Keratinocyte (primary cell): ENCODE measurements around the gene SF3B4. TPM values are rescaled to one million over a fixed set of nuclear protein-coding genes. Genes with fewer than 3 reads are reported as not detected.

ENCODE experiments used
- DNase-seq: peaks from one replicate; pipeline ENCODE4 v3.0.0-alpha.2; 2011; ENCODE audit warnings: low read depth, missing footprints, low spot score
- FAIRE-seq: peaks from 2 replicates; lab custom pipeline; 2011; peaks lifted over from hg19 to GRCh38; lab: Jason Lieb, UNC
- H2AFZ ChIP-seq: 2 replicates; pipeline ENCODE4 v1.6.0; 2012; ENCODE audit warnings: low read length, control low read depth, inconsistent platforms; ENCODE audit not compliant: control insufficient read depth
- H3K27ac ChIP-seq: 2 replicates; pipeline ENCODE4 v1.5.1; 2011; ENCODE audit warnings: low read length; ENCODE audit not compliant: control insufficient read depth, insufficient read depth
- H3K27me3 ChIP-seq: 3 replicates; pipeline ENCODE4 v1.6.0; 2011; ENCODE audit warnings: low read length; ENCODE audit not compliant: control insufficient read depth, insufficient read depth; ENCODE audit errors: extremely low read depth
- H3K36me3 ChIP-seq, 2 experiments: 2 replicates in 1 of 2; 3 replicates in 1 of 2; pipeline ENCODE4 v1.5.1; 2011; ENCODE audit warnings: low read length in 2 of 2, mild to moderate bottlenecking in 1 of 2; ENCODE audit not compliant: control insufficient read depth in 2 of 2, insufficient read depth in 2 of 2; ENCODE audit errors: extremely low read depth in 1 of 2
- H3K4me1 ChIP-seq: 3 replicates; pipeline ENCODE4 v1.5.1; 2011; ENCODE audit warnings: low read length; ENCODE audit not compliant: control insufficient read depth, insufficient read depth; ENCODE audit errors: extremely low read depth
- H3K4me2 ChIP-seq: 3 replicates; pipeline ENCODE4 v1.6.0; 2011; ENCODE audit warnings: low read depth, low read length; ENCODE audit not compliant: control insufficient read depth, insufficient read depth; ENCODE audit errors: extremely low read depth
- H3K4me3 ChIP-seq, 3 experiments: fragments of 200-600 bp in 1 of 3; sonication (generic) in 1 of 3; 2 replicates in 2 of 3; 3 replicates in 1 of 3; pipeline ENCODE4 v1.5.1; 2011 to 2016; ENCODE audit warnings: low read length in 3 of 3, mild to moderate bottlenecking in 3 of 3, control low read depth in 2 of 3, inconsistent platforms in 1 of 3, low read depth in 1 of 3, mixed read lengths in 1 of 3, mixed run types in 1 of 3, moderate library complexity in 1 of 3; ENCODE audit not compliant: control insufficient read depth in 2 of 3, insufficient read depth in 2 of 3; ENCODE audit errors: extremely low read depth in 1 of 3
- H3K79me2 ChIP-seq: 2 replicates; pipeline ENCODE4 v1.6.0; 2012; ENCODE audit warnings: low read length; ENCODE audit not compliant: control insufficient read depth, insufficient read depth
- H3K9ac ChIP-seq: 3 replicates; pipeline ENCODE4 v1.6.0; 2011; ENCODE audit warnings: low read length; ENCODE audit not compliant: control insufficient read depth, insufficient read depth; ENCODE audit errors: extremely low read depth
- H3K9me1 ChIP-seq: 3 replicates; pipeline ENCODE4 v1.6.0; 2011; ENCODE audit warnings: low read length; ENCODE audit not compliant: control insufficient read depth, insufficient read depth; ENCODE audit errors: extremely low read depth
- H3K9me3 ChIP-seq: 2 replicates; pipeline ENCODE4 v1.5.1; 2012; ENCODE audit warnings: low read depth, low read length; ENCODE audit not compliant: control insufficient read depth
- H4K20me1 ChIP-seq: 3 replicates; pipeline ENCODE4 v1.6.0; 2011; ENCODE audit warnings: low read length; ENCODE audit not compliant: control insufficient read depth, insufficient read depth; ENCODE audit errors: extremely low read depth
- EZH2 ChIP-seq: IDR thresholded peaks from one replicate; pipeline ENCODE4 v1.6.1; 2012; ENCODE audit warnings: inconsistent platforms, mild to moderate bottlenecking, low read length, moderate library complexity
- dilution Hi-C: fragments of 300-500 bp; cut with MboI; formaldehyde crosslinking; loops from one replicate; pipeline ENCODE4 v1.7.0; 2020; ENCODE audit warnings: low sequenced_read_pairs; ENCODE audit not compliant: extremely low pct_ligation_motif_present
- polyA plus RNA-seq, 5 experiments: library from polyadenylated mRNA; depleted of rRNA in 3 of 5; stranded (reverse) in 3 of 5; stranded (forward) in 1 of 5; unstranded in 1 of 5; fragments of >200 nt; gene quantifications; 1 replicate in 1 of 5; 2 replicates in 3 of 5; 3 replicates in 1 of 5; pipeline versions ENCODE4 v1.2.1 to v1.2.3, GENCODE V29; 2011 to 2012; ENCODE audit warnings: missing spikeins in 2 of 5, low read depth in 1 of 5, low replicate concordance in 1 of 5
- TF ChIP-seq, protein P1 (sequence below), 3 experiments: IDR thresholded peaks in 1 of 3; conservative IDR thresholded peaks in 1 of 3; optimal IDR thresholded peaks in 1 of 3; 2 replicates in 2 of 3; 3 replicates in 1 of 3; pipeline versions ENCODE3 to v1.5.1; 2011; ENCODE audit warnings: low read length in 3 of 3, mild to moderate bottlenecking in 3 of 3, moderate library complexity in 2 of 3, control low read depth in 1 of 3, inconsistent platforms in 1 of 3; ENCODE audit not compliant: insufficient read depth in 2 of 3; ENCODE audit errors: extremely low read depth in 1 of 3

Gene SF3B4
- polyA plus RNA-seq, 1 donor (not counting 4 experiments of a cell fraction or from before 2014, with no cell fraction given) = 35.4 TPM

DNA sequence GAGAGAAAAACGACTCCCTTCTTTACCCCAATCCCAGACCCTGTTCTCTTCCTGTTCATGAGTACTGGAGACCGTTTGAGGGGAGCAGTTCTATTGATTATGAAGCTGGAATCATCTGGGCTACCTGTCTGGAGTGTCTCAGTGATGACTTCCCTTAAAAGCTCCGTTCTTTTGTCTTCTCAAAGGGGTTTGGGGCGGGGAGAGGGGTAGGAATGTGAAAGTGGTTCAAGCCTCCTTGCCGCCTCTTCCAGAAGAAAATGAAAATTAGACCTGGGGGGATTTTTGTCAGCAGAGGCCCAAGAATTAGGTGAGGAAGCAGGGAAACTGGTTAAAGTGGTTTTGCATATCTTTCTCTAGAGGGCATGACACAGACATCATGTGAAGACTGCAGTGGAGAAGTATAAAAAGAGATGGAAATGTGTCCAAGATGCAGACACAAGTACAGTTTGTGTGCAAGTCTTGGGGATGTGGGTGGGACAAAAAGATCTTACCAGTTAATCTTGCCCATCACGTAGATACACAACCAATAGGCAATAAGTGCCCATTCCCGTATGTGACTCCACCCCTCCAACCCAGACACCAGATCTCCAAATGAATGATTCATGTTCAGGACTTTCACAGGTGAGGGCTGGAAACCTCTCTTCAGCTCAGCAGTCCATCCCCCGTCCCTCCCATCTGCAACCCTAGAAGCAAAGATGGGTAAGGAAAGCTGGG lies 9.5 kb upstream of the SF3B4 start:
- H3K4me3 ChIP-seq = peak overlapping the region; percentile 43 to 86 (median 77)
- H3K79me2 ChIP-seq = peaks cover 7% of the 10 kb centered on the region
- H3K9me1 ChIP-seq = no peaks in the 10 kb centered on the region
- DNase-seq (peak; percentile 79), FAIRE-seq (peak; percentile 92)
- dilution Hi-C loops = no loop called here
- TF ChIP-seq, protein P1, sequence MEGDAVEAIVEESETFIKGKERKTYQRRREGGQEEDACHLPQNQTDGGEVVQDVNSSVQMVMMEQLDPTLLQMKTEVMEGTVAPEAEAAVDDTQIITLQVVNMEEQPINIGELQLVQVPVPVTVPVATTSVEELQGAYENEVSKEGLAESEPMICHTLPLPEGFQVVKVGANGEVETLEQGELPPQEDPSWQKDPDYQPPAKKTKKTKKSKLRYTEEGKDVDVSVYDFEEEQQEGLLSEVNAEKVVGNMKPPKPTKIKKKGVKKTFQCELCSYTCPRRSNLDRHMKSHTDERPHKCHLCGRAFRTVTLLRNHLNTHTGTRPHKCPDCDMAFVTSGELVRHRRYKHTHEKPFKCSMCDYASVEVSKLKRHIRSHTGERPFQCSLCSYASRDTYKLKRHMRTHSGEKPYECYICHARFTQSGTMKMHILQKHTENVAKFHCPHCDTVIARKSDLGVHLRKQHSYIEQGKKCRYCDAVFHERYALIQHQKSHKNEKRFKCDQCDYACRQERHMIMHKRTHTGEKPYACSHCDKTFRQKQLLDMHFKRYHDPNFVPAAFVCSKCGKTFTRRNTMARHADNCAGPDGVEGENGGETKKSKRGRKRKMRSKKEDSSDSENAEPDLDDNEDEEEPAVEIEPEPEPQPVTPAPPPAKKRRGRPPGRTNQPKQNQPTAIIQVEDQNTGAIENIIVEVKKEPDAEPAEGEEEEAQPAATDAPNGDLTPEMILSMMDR (optimal IDR thresholded peaks at IDR 0.05 in 1 of 3, IDR thresholded peaks at IDR 0.05 in 1 of 3, conservative IDR thresholded peaks at IDR 0.05 in 1 of 3; ENCODE audit: extremely low read depth in 1 of 3, insufficient read depth in 2 of 3, low read length in 3 of 3) = peak in 1 of 3 experiments; percentile 11
- no peak for TF ChIP-seq EZH2
- H3K36me3 ChIP-seq = peaks cover 0 to 3% of the 10 kb centered on the region in 2 experiments
- peak overlapping the region; percentile 76 for H3K9ac ChIP-seq
- peak overlapping the region; percentile 86 for H3K27ac ChIP-seq
- H3K9me3 ChIP-seq = no peaks in the 10 kb centered on the region
- H3K4me1 ChIP-seq = peaks cover 54% of the 10 kb centered on the region
- peak overlapping the region; percentile 96 for H3K4me2 ChIP-seq
- peak overlapping the region; percentile 92 for H2AFZ ChIP-seq
- H3K27me3 ChIP-seq = no peaks in the 10 kb centered on the region
- no peaks in the 10 kb centered on the region for H4K20me1 ChIP-seq

DNA sequence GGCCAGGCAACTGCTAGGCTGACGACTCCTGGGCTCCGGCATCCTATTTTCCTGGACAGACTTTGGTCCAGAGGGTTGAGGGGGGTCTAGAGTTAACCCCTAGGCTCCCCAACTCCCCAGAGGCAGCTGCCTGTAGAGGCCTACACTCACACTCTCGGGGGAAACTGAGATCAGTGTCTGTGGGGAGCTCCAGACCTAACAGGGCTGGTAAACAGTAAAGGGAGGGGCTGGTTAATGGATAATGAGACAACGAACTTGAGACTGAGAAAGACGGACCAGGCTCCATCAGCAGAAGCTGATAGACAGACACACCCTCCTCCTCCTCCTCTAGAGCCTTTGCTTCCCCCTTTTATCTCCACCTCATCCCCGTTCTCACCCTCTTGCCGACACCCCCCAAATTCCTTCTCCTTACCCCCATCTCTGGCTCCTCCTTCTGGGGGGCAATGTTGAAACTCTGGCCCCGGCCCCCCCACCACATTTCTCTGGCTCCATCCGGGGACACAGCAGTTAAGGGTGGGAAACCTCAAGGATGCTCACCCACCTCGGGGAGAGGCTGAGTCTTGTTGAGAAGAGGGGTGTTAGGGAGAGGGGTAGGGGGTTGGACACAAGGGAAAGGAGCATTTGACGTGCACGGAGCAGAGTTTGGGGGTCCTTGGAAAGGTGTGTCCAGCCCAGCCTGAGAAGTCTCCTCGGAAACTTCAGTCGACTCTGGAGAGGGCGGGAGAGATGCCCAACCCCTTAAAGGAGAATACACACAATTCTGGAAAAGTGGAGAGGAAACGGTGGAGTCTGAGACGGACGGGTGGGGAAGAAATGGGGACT lies 8.8 kb upstream of the SF3B4 start, which contains the start of gene MTMR11:
MTMR11 (minus strand) TSS at position 710 of the 822 bp plus-strand sequence; CDS start at position 478, 232 bp downstream.
- peak within 1 kb of the TSS; percentile 92 for H2AFZ ChIP-seq
- FAIRE-seq (peak; percentile 52), DNase-seq (no peak)
- no peaks in the 10 kb centered on the region for H4K20me1 ChIP-seq
- H3K36me3 ChIP-seq = peaks cover 0 to 6% of the 10 kb centered on the region in 2 experiments
- no peaks in the 10 kb centered on the region for H3K9me3 ChIP-seq
- H3K27ac ChIP-seq = peak within 1 kb of the TSS; percentile 86
- H3K4me1 ChIP-seq = peaks cover 52% of the 10 kb centered on the region
- peaks cover 7% of the 10 kb centered on the region for H3K79me2 ChIP-seq
- TF ChIP-seq, protein P1 (optimal IDR thresholded peaks at IDR 0.05 in 1 of 3, IDR thresholded peaks at IDR 0.05 in 1 of 3, conservative IDR thresholded peaks at IDR 0.05 in 1 of 3; ENCODE audit: extremely low read depth in 1 of 3, insufficient read depth in 2 of 3, low read length in 3 of 3) = no peak
- no peak for TF ChIP-seq EZH2
- H3K4me3 ChIP-seq = peak within 1 kb of the TSS; percentile 43 to 86 (median 77)
- no peaks in the 10 kb centered on the region for H3K27me3 ChIP-seq
- peak within 1 kb of the TSS; percentile 96 for H3K4me2 ChIP-seq
- peak within 1 kb of the TSS; percentile 76 for H3K9ac ChIP-seq
- dilution Hi-C loops = no loop called here
- no peaks in the 10 kb centered on the region for H3K9me1 ChIP-seq
